ENCODE measurements around the gene FXYD6.

- TF ChIP-seq CTCF (IDR thresholded peaks at IDR 0.05), result no peak
- TF ChIP-seq POLR2A (IDR thresholded peaks at IDR 0.05), result no peak
These were observed 938 bp downstream of the FXYD6 start for GRCh38 chr11:117875382-117876058.
